GM19239 (cell line): ENCODE results near the gene CHRNB4.
"Not testable (repeated sequence)": the region's sequence is repeated elsewhere in the genome, so short reads cannot be mapped to it uniquely, and the experiment has no call there.

Experiments
- DNase-seq: peaks from one replicate; pipeline ENCODE4 v3.0.0; 2011; ENCODE audit warnings: low spot score; ENCODE audit not compliant: insufficient read length
- FAIRE-seq: peaks from 2 replicates; lab custom pipeline; 2011; peaks lifted over from hg19 to GRCh38; lab: Jason Lieb, UNC

Gene CHRNB4, protein sequence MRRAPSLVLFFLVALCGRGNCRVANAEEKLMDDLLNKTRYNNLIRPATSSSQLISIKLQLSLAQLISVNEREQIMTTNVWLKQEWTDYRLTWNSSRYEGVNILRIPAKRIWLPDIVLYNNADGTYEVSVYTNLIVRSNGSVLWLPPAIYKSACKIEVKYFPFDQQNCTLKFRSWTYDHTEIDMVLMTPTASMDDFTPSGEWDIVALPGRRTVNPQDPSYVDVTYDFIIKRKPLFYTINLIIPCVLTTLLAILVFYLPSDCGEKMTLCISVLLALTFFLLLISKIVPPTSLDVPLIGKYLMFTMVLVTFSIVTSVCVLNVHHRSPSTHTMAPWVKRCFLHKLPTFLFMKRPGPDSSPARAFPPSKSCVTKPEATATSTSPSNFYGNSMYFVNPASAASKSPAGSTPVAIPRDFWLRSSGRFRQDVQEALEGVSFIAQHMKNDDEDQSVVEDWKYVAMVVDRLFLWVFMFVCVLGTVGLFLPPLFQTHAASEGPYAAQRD

DNA sequence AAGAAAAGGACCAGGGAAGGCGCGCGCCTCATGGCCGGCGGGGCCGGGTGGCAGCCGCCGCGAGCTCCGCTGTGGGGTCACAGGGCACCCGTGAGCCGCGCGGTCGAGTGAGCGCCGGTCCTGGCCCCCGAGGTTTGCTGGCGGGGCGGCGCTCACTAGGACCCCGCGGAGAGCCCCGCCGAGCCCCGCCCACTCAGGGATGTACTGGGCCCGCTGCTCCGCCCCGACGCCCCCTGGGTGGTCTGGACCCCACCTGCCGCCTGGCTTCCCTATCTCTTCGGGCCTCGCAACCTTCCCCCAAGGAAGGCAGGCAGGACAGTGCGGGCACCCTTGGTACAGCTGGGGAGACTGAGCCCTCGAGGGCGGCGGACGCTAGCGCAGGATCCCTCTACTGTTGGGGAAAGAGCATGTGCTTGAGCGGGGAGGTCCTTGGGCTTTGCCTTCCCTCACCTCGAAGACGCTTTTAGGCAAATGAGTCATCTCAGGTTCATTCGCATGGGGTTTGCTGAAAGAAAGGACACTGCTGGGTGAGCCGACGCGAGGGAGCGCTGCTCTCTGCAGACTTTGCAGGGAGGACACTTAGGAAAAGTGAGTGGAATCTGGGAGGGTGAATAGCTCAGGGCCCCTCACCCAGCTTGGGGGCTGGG, at the start of gene CHRNB4:
TSS of gene CHRNB4 (minus strand) at position 109 of the 647 bp plus-strand sequence. CDS start at position 32, 77 bp downstream.
- DNase-seq (no peak), FAIRE-seq (no peak)

DNA sequence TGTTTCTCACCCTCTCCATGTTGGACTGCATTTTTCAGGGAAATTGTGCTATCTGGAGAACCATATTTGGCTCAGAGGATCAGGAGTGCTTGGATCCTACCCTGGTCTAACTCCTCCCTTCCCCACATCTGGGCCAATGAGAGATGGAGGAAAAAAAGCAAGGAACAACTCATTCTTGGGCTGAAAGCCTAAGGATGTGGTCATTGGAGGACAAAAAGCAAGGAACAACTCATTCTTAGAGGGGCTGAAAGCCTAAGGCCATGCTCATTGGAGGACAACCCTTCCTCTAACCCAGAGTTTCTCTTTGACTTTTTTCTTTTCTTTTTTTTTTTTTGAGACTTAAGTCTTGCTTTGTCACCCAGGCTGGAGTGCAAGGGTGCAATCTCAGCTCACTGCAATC, 48.6 kb upstream of the CHRNB4 start:
- FAIRE-seq (no peak), DNase-seq (no peak)

DNA sequence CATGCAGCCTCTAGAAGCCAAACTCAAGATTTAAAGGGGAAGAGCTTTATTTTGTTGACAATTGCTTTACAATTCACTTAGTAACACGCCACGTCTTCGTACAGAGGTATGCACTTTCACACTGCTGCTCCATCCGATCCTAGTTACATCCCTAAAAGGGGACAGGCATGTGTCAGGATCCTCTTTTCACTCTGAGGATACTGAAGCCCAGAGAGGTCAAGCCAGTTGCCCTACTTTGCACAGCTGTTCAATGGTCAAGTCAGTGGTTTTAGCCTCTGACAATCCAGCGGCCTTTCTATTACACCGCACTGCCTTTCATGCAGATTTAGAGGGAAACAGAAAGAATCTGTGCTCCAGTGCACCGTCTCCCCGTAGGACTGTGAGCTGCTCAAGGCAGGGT, 44.9 kb upstream of the CHRNB4 start:
- no peak for DNase-seq
- FAIRE-seq = no peak

DNA sequence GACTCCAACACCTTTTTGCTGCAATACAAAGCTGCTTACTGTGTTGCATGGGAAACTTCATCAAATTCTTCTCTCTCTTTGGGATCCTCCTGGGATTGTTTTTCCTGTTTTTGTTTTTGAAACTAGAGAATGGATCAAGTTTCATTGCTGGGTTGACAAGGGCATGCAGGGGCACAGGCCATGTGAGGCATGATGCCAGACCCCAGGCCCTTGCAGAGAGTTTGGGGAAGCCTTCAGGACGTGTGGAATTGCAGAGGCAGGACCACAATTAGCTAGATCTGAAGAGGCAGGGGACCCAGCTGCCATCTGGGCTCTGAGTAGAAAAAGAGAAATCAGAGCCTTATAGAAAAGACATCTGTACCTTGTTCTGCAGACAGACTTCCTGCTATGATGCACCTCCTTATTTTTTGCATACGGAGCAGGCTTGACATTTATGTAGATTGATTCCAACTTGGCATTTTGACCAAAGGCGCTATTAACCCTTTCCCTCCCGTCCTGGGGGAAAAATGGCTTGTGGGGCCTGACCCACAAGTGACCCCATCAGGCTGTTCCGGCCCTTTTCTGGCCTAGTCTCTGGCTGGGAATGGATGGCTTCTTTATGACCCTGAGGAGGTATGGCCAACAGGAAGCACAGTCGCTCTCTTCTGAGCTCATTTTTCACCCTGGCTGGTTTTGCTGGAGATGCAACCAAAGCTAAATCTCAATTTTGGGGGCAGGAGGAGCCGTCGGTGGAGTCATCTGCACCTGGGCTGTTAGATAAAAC, 44.3 kb upstream of the CHRNB4 start:
- no peak for FAIRE-seq
- DNase-seq = no peak

DNA sequence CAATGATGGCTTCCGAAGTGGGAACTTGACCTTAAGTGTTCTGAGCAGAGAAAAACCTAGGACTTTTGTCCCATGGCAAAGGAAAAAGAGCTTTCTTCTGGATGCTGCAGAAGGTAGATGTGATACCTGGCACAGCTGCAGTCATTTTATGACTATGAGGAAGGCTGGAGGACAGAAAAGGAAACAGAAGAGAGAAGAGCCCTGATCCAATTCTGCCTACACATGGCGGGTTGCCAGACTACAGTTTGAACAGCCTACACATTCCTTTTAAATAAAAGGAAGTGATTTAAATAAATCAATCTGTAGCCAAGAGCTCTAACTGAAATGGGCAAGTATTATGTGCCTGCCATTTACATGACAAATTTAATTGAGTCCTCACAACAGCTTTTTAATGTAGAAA, 43.6 kb upstream of the CHRNB4 start:
- FAIRE-seq = no peak
- no peak for DNase-seq

DNA sequence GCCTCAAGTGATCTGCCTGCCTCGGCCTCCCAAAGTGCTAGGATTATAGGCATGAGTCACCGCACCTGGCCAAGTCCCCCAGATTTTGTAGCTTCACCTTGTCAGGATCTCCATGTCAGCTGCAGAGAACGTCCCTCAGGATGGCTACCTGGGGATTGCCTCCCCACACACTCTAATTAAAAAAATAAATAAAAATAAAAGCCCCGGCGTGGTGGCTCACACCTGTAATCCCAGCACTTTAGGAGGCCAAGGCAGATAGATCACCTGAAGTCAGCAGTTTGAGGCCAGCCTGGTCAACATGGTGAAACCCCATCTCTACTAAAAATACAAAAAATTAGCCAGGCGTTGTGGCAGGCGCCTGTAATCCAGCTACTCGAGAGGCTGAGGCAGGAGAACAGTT, 42.6 kb upstream of the CHRNB4 start:
- FAIRE-seq, DNase-seq: not testable (repeated sequence)

DNA sequence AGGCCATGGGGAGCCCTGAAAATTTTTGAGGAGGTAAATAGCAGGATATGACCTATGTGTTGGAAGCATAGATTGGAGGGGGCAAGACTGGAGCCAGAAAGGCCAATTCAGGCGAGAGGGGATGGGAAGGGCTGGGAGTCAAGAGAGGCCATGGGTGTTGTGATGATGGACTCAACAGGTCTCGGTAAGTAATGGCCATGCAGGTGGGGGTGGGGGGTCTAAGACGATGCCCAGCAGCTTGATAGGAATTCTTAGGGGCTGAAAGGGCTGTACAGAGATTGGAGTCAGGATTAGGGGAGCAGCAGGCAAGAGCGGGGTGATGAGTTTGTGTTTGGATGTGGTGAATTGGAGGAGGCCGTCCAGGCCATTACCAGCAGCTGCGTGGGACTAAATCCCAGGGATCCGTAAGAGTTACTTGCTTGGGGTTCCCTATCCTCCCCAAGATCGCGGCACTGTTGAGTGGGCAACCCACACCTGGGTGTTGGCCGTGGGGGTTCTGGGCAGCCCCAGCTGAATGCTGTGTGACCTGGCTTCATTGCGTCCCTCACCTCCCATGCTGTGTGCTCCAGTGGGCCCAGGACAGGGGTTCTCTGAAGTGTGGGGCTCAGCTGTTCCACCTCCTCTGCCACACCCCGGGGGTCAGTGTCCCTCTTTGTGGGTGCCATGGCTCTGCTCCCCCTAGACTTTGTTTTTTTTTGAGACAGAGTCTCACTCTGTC, 41.8 kb upstream of the CHRNB4 start:
- no peak for FAIRE-seq
- DNase-seq = no peak

DNA sequence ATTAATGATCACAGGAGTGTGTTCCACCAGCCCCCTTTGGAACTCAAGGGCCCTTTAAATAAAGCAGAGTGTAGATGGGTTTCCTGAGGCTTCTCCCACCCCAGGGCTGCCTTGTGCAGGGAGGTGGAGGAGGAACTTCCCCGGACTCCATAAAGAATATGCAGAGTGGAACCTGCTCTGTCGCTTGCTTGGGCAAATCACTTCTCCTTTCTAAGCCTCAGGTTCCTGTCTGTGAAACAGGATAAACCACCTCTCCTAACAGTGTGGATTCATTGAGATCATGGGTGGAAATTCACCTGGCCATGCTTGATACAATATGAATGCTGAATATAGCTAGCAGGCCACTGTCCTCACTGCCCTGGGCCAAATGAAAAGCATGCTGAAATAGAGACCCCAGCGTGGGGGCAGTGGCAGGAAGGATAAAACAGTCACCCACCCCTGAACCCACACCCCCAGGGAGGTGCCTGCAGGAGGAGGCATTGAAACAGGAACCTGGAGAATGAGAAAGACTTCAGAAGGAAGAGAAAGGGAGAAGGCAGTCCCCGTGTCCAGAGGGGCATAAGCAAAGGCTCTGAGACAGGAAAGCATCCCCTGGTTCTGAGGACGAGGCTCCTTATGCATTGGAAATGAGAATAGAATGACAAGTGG, 41.1 kb upstream of the CHRNB4 start:
- FAIRE-seq (no peak), DNase-seq (no peak)

DNA sequence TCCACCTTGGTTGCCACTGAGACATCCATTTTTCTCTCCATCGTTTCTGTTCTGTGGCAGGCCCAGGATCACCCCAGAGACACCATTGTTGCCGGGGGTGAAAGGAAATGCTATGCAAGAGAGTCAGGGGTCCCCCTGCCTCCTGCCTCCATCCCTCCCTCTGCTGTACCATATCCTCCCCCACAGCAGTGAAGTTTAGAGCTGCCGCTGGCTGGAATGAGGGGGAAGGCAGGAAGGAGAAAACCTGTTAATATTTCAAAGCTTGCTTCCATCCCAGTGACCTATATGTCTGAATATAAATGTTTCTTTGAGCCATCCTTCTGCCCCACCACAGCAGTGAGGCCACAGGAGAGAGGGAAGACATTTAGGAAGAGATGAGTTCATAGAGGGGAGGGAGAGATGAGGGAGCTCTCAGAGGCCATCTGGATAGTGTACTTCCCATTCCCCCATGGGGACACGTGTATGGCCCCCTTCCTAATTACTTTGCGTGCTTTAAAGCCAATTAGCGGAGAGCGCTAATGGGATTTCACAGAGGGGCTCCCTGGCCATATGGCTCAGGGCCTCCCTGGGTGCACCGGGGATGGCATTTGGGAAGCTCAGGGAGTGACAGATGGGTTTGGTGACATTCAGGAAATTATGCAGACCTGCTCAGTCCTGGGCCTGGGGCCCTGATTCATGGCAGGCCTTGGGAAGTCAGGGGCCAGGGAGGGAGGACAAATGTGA, 40.4 kb upstream of the CHRNB4 start:
- FAIRE-seq (no peak), DNase-seq (no peak)

DNA sequence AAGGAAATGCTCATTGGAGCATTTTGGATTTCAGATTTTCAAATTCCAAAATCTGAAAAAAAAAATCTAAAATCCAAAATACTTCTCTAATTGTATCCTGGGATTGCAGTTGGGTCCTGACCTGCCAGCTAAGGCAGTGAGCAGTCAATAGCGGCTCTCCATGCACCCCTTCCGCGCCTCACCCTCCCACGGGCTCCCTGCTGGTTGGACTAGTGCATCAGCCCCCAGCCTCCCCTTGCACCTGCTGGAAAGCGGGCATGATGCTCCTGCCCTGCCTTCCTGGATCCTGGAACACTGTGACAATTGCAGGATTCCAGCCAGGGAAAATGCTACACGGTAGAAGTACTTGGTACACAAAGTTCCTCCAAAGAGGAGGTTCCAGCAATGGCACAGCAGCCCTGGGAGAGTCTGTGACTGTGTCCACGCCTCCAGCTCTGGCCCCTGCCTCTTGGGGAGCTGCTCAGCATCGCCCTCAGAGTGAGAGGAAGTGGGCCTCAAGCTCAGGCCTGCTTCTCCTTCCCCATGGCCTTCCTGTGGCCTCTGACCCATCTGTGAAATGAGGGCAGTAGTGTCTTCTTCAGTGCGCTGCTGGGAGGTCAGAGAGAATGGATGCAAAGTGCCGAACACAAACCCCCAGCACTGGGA, 39.5 kb upstream of the CHRNB4 start:
- FAIRE-seq = no peak
- DNase-seq = no peak

DNA sequence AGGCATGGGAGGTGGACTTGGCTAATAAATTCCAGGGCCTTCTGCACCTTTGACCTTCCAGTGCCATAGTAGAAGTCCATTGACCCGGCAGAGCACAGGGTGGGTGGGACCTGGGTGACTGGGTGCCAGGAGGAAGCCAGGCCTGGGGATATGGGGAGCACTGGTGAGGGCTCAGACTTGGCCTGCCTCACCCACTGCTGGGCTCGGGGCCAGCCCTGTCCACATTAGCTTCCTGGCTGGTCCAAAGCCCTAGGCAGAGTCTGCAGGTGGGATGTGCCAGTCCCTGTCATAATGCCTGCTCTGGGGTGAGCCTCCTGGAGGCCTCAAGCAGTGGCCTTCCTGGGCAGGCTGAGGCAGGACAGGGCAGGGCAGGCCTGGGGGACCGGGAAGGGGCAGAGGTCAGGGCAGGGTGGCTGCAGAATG, 38.1 kb upstream of the CHRNB4 start:
- DNase-seq (no peak), FAIRE-seq (no peak)

DNA sequence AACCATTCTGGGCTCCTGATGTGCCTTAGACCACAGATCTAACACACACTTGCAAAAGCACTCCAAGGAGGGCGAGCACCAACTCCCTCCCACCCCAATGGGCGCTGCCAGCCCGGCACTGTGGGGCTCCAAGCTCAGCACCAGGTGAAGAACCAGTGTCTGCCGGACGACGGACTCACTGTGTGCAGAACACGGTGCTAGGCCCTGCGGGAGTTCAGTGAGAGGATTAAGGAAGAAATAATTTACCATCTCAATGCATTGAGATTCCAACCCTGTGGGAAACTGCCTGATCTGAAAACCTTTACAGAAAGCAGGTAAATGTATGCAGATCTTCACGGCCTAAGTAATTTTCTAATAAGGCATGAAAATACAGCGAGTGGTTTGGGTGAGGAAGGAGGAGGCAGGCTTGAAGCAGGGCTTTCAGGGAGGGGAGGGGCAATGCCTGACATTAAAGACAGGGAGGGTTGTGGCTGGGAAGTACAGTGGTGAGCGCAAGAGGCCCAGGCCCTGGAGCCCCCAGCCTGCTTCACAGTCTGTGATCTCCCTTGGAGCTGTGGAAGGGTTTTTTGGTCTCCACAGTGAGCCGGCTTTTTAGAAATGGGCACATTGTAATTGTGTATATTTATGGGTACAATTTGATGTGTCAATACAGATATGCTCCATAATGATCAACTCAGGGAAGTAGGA, 35.6 kb upstream of the CHRNB4 start:
- FAIRE-seq (no peak), DNase-seq (no peak)

DNA sequence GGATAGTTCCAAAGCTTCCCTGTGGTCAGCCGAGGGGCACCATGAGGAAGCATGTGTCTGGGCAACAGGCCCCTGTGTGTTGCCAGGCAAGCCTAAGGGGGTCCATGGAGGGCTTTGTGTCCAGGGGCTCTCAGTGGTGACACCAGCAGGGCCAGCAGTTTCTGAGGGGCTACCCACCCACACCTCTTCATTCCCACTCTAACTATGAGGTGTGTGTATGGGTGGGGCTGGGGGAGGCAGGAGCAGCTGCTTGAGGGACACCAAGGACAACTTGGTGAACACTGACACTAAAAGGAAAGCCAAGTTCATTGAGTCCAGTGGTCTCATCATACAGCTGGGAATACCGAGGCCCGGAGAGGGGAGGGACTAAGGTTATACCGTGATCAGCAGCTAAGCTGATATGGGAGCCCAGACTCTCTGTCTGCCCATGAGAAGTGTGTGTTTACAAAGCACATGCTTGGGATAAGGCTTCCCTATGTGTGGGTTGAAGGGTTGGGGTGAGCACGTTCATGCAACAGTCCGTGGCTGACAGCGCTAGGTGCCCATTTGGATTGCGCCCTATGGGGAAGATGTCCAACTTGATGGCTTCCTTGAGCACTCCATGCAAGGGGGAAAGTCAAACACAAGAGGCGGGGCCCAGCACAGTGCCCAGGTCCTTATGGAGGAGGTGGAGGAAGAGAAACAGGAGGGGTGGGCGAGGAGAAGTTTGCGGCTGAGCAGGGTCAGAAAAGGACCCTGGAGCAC, 34.8 kb upstream of the CHRNB4 start:
- FAIRE-seq = no peak

DNA sequence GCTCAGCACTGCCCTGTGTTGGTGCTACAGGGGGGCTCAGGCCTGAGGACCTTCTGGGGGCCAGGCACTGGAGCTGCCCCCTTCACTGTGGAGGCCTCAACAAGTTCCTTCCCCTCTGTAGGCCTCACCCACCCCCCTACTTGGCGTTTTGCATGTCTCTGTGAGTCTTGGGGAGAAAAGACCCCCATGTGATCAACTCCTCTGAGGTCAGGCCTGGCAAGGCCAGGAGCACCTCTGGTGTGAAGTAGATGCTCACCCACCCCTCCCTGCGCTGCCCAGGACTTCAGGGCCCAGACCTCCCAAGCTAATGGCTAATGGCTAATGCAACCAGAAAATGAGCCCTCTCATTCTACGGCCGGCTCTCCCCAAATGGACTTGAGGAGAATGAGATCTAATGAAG, 34.2 kb upstream of the CHRNB4 start:
- FAIRE-seq (no peak), DNase-seq (no peak)

More for the DNA sequence above, 34.8 kb upstream of the CHRNB4 start:
- DNase-seq = no peak

DNA sequence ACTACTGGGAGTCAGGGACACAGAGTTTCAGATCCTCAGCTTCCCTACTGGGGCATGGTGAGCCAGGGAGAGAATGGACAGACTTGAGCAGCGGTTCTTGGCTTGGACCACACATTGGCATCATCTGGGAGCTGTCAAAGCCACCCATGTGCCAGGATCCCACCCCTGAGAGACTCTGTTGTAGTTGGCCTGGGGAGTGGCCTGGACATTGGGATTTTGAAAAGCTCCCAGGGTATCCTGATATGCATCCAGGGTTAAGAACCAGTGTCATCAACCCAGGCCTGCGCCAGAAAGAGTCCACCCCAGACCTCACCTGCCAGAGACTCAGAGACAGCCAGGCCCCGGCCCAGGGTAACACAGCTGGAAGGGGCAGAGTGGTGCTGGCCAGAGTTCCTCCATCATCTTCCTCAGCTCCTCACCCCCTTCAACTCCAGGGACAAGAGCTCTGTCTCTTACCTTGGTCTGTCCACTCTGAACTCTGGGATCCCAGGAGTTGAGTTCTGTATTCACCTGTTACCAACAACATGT, 33.0 kb upstream of the CHRNB4 start:
- DNase-seq (no peak), FAIRE-seq (no peak)

DNA sequence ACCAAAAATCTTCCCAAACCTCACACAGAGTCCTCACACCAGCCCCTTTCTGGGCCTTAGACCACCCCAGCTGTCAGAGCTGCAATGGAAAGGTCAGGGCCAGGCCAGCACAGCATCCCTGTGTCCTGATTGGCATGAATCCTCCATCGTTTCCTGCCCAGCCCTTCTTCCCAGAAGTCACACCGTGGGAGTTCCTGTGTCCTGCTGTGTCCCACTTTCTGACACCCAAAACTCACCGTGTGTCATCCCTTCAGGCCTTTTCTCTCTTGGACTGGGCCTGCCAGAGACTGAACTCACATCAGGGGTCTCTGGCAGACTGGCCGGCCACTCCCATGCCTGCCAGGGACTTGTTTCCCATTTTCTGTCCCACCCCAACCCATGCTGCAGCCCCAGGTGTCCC, 32.5 kb upstream of the CHRNB4 start:
- DNase-seq (no peak), FAIRE-seq (no peak)
